Neural crest cell (in vitro differentiated cells): ENCODE data around the gene MACROD1. TPM values are rescaled to one million over a fixed set of nuclear protein-coding genes. Genes with fewer than 3 reads are reported as not detected.

Source experiments
- DNase-seq: peaks from one replicate; pipeline ENCODE4 v3.0.0; 2021; ENCODE audit warnings: low read depth, mixed read lengths, low spot score
- H3K27ac Mint-ChIP-seq: one replicate; pipeline ENCODE4 v1.8.0; 2021; ENCODE audit warnings: mild to moderate bottlenecking, mixed read lengths; ENCODE audit not compliant: unreplicated experiment
- H3K27me3 Mint-ChIP-seq: 2 replicates; pipeline ENCODE4 v1.8.0; 2021; ENCODE audit warnings: low read depth, mild to moderate bottlenecking, mixed read lengths
- H3K36me3 Mint-ChIP-seq: 2 replicates; pipeline ENCODE4 v1.8.0; 2021; ENCODE audit warnings: low read depth, mild to moderate bottlenecking, mixed read lengths
- H3K4me1 Mint-ChIP-seq: 2 replicates; pipeline ENCODE4 v1.8.0; 2021; ENCODE audit warnings: mixed read lengths
- H3K4me3 Mint-ChIP-seq: one replicate; pipeline ENCODE4 v1.8.0; 2021; ENCODE audit warnings: mild to moderate bottlenecking, mixed read lengths
- H3K9me3 Mint-ChIP-seq: 2 replicates; pipeline ENCODE4 v1.8.0; 2021; ENCODE audit warnings: mixed read lengths
- CTCF ChIP-seq: fragments of 200-600 bp; sonication (generic); conservative IDR thresholded peaks from 2 replicates; pipeline ENCODE4 v1.5.0; 2021; ENCODE audit warnings: antibody characterized with exemption, mild to moderate bottlenecking
- total RNA-seq: library from RNA; stranded (reverse); gene quantifications from 2 replicates; pipeline ENCODE4 v1.2.1, GENCODE V29; 2021

Gene MACROD1
- total RNA-seq, 1 donor from 2014 or later, result 26.1 TPM

GRCh38 chr11:64005691-64006090, 160.2 kb downstream of the MACROD1 start:
- Mint-ChIP-seq H3K4me1 (peaks cover 29% of the 10 kb centered on the region), H3K36me3 (no peaks in the 10 kb centered on the region), H3K4me3 (no peak overlapping the region), H3K9me3 (no peaks in the 10 kb centered on the region), H3K27ac (no peak overlapping the region), H3K27me3 (peaks cover 42% of the 10 kb centered on the region)
- no peak for DNase-seq
- TF ChIP-seq CTCF, result no peak

GRCh38 chr11:64004590-64004984, 161.3 kb downstream of the MACROD1 start:
- H3K4me1 Mint-ChIP-seq, result peaks cover 29% of the 10 kb centered on the region

GRCh38 chr11:64003807-64004589, 161.9 kb downstream of the MACROD1 start:
- Mint-ChIP-seq H3K27ac (no peak overlapping the region), H3K4me1 (peaks cover 29% of the 10 kb centered on the region), H3K36me3 (no peaks in the 10 kb centered on the region), H3K27me3 (peaks cover 39% of the 10 kb centered on the region), H3K9me3 (no peaks in the 10 kb centered on the region), H3K4me3 (peak overlapping the region; percentile 15)
- no peak for TF ChIP-seq CTCF
- no peak for DNase-seq

More at GRCh38 chr11:64004590-64004984, 161.3 kb downstream of the MACROD1 start:
- no peak for TF ChIP-seq CTCF
- no peak overlapping the region for H3K27ac Mint-ChIP-seq
- no peak overlapping the region for H3K4me3 Mint-ChIP-seq
- no peak for DNase-seq
- H3K27me3 Mint-ChIP-seq, result peaks cover 42% of the 10 kb centered on the region
- H3K36me3 Mint-ChIP-seq, result no peaks in the 10 kb centered on the region
- H3K9me3 Mint-ChIP-seq, result no peaks in the 10 kb centered on the region

GRCh38 chr11:64001484-64002420, 164.2 kb downstream of the MACROD1 start:
- Mint-ChIP-seq H3K4me3 (peak overlapping the region; percentile 49), H3K4me1 (peaks cover 21% of the 10 kb centered on the region), H3K36me3 (peaks cover 3% of the 10 kb centered on the region), H3K9me3 (no peaks in the 10 kb centered on the region), H3K27ac (no peak overlapping the region), H3K27me3 (peaks cover 25% of the 10 kb centered on the region)
- DNase-seq, result no peak
- no peak for TF ChIP-seq CTCF

- Mint-ChIP-seq H3K4me3 (peak overlapping the region; percentile 49), H3K27ac (no peak overlapping the region), H3K36me3 (peaks cover 3% of the 10 kb centered on the region), H3K27me3 (peaks cover 17% of the 10 kb centered on the region), H3K9me3 (no peaks in the 10 kb centered on the region), H3K4me1 (peaks cover 19% of the 10 kb centered on the region)
- TF ChIP-seq CTCF, result peak; percentile 4
- DNase-seq, result no peak
These were observed 165.0 kb downstream of the MACROD1 start for GRCh38 chr11:64000740-64001483.
